NCI-H2107 (cell line): ENCODE results near the gene SEMA6C.
"Not testable (repeated sequence)": the region's sequence is repeated elsewhere in the genome, so short reads cannot be mapped to it uniquely, and the experiment has no call there.

Experiments
- DNase-seq: peaks from one replicate; lab custom pipeline; 2025; lab: John Stamatoyannopoulos, UW

The SEMA6C gene

GRCh38 chr1:151130987-151131586 lies 15.3 kb downstream of the SEMA6C start:
- DNase-seq = no peak

- DNase-seq = no peak
Measured at GRCh38 chr1:151128800-151129199, 17.6 kb downstream of the SEMA6C start.

GRCh38 chr1:151124763-151125403 lies 21.5 kb downstream of the SEMA6C start:
- no peak for DNase-seq

GRCh38 chr1:151113877-151114276 lies 32.6 kb downstream of the SEMA6C start:
- DNase-seq = no peak

GRCh38 chr1:151108331-151108730 lies 38.1 kb downstream of the SEMA6C start:
- no peak for DNase-seq

GRCh38 chr1:151106894-151107293 lies 39.5 kb downstream of the SEMA6C start:
- DNase-seq = no peak

GRCh38 chr1:151104630-151105029 lies 41.8 kb downstream of the SEMA6C start:
- DNase-seq = no peak

- no peak for DNase-seq
Measured at GRCh38 chr1:151098126-151098525, 48.3 kb downstream of the SEMA6C start.

GRCh38 chr1:151097426-151097825 lies 49.0 kb downstream of the SEMA6C start:
- not testable (repeated sequence) for DNase-seq

- DNase-seq = no peak
Measured at GRCh38 chr1:151085953-151086559, 60.4 kb downstream of the SEMA6C start.
